HFFc6 (cell line): ENCODE data around the gene C11orf54. TPM values are rescaled to one million over a fixed set of nuclear protein-coding genes. Genes with fewer than 3 reads are reported as not detected.

Experiments
- DNase-seq: peaks from one replicate; pipeline ENCODE4 v3.0.0-alpha.2; 2018
- H3K27ac Mint-ChIP-seq: 2 replicates; pipeline ENCODE4 v1.8.0; 2020; ENCODE audit warnings: mild to moderate bottlenecking, mixed read lengths
- H3K27me3 Mint-ChIP-seq: 2 replicates; pipeline ENCODE4 v1.8.0; 2021; ENCODE audit warnings: mild to moderate bottlenecking, moderate library complexity, mixed read lengths; ENCODE audit not compliant: insufficient read depth
- H3K36me3 Mint-ChIP-seq: 2 replicates; pipeline ENCODE4 v1.8.0; 2021; ENCODE audit warnings: low read depth, mixed read lengths
- H3K4me1 Mint-ChIP-seq: 2 replicates; pipeline ENCODE4 v1.8.0; 2020; ENCODE audit warnings: low read depth, mixed read lengths
- H3K4me3 Mint-ChIP-seq: 2 replicates; pipeline ENCODE4 v1.8.0; 2020; ENCODE audit warnings: mild to moderate bottlenecking, moderate library complexity, mixed read lengths
- H3K9me3 Mint-ChIP-seq: 2 replicates; pipeline ENCODE4 v1.8.0; 2020; ENCODE audit warnings: mild to moderate bottlenecking, mixed read lengths
- CTCF ChIP-seq: fragments of 200-600 bp; sonication (generic); IDR thresholded peaks from 2 replicates; pipeline ENCODE4 v1.5.0; 2021; ENCODE audit warnings: antibody characterized with exemption, mild to moderate bottlenecking
- total RNA-seq, 6 experiments: library from RNA; stranded (reverse); fragmentation: NEBNext Ultra II Directional; extraction: Animal tissue kit (Norgen Biotek cat#: 25700); gene quantifications; 2 replicates in 1 of 6; 3 replicates in 5 of 6; pipeline ENCODE4 v1.2.3, GENCODE V29; 2021

The C11orf54 gene
- total RNA-seq, 6 experiments from 2014 or later: 10.1 to 14.4 (median 12.7) TPM

DNA sequence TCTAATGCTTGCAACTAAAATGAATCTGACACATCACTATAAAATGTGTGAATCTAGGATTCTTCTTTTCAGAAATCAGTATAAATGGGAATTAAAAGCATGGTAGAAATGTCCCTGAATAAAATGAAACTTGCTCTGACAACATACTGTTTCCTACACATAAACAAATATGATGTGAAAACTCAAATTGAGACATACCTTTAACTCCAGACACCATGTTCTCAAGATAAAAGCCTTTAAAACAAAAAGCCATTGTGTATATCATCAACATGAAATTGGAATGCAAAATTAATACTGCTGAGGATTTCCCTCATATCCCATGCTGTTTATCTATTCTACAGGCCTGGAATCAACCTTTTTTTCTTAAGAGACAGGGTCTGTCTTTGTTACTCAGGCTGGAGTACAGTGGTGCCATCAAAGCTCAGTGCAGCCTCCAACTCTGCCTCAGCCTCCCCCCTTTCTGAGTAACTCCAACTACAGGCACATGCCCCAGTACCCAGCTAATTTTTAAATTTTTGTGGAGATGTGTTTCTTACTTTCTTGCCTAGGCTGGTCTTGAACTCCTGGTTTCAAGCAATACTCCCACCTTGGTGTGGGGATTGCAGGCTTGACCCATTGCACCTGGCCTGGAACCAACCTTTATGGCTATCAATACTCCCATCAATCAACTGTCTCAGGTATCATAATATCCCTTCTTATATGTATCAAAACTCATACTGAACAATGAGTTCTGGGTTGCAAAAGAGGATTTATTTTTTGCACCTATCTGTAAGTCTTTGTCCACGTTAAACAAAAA lies 6.8 kb upstream of the C11orf54 start:
- no peaks in the 10 kb centered on the region for H3K27me3 Mint-ChIP-seq
- H3K27ac Mint-ChIP-seq: peak overlapping the region; percentile 51
- H3K36me3 Mint-ChIP-seq: peaks cover 82% of the 10 kb centered on the region
- no peak for DNase-seq
- TF ChIP-seq CTCF: no peak
- no peaks in the 10 kb centered on the region for H3K9me3 Mint-ChIP-seq
- H3K4me3 Mint-ChIP-seq: peak overlapping the region; percentile 30
- H3K4me1 Mint-ChIP-seq: peaks cover 73% of the 10 kb centered on the region

GRCh38 chr11:93735627-93736026 lies 5.8 kb upstream of the C11orf54 start:
- Mint-ChIP-seq H3K9me3 (peaks cover 2% of the 10 kb centered on the region; the same call in 1 of the 2 replicates), H3K36me3 (peaks cover 82% of the 10 kb centered on the region), H3K4me1 (peaks cover 76% of the 10 kb centered on the region), H3K4me3 (peak overlapping the region; percentile 75), H3K27me3 (peaks cover 2% of the 10 kb centered on the region; the same call in 1 of the 2 replicates), H3K27ac (peak overlapping the region; percentile 58)
- no peak for DNase-seq
- TF ChIP-seq CTCF: no peak

DNA sequence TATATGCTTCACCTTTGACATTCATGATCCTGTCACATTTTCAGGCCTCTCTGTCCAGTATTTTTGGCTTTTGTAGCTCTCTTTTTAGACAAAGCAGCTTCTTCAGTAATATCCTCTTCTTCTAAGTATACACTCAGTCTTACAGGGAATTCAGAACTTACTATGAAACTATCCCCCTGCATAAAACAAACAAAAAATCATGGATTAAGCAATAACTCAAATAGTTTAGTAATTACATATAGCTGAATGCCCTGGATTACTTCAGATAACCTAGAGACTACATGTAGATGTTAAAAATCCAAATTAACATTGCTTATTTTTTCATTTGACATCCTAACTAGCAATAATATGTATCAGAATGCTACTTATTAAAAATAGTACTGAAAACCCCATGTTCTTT lies 5.3 kb upstream of the C11orf54 start:
- Mint-ChIP-seq H3K27ac (peak overlapping the region; percentile 58), H3K4me1 (peaks cover 76% of the 10 kb centered on the region), H3K9me3 (peaks cover 7% of the 10 kb centered on the region; the same call in 1 of the 2 replicates), H3K4me3 (peak overlapping the region; percentile 75), H3K27me3 (peaks cover 7% of the 10 kb centered on the region), H3K36me3 (peaks cover 87% of the 10 kb centered on the region)
- no peak for DNase-seq
- TF ChIP-seq CTCF: no peak

- peaks cover 9% of the 10 kb centered on the region; the same call in 1 of the 2 replicates for H3K9me3 Mint-ChIP-seq
- peaks cover 72% of the 10 kb centered on the region for H3K36me3 Mint-ChIP-seq
- H3K4me1 Mint-ChIP-seq: peaks cover 64% of the 10 kb centered on the region
- no peak for TF ChIP-seq CTCF
- H3K4me3 Mint-ChIP-seq: peak overlapping the region; percentile 99
- H3K27ac Mint-ChIP-seq: peak overlapping the region; percentile 99
- no peak for DNase-seq
- H3K27me3 Mint-ChIP-seq: peaks cover 13% of the 10 kb centered on the region
Observed at GRCh38 chr11:93737904-93738612, 3.4 kb upstream of the C11orf54 start.

DNA sequence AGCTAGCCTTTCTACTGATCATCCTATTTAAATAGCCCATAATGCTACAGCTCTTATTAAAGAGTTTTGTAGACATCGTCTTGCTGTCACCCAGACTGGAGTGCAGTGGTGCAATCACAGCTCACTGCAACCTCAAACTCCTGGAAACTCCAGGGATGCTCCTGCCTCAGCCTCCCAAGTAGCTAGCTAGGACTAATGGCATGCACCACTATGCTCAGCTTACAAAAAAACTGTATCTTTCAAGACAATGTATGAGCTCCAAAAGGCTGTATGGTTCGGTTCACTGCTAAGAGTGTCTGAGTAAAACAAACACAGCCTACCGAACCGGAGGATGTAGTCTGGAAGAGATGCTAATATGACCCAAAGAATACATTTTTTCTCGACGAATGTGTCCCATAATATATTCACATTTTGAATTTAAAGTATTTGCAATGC lies 2.8 kb upstream of the C11orf54 start:
- Mint-ChIP-seq H3K9me3 (peaks cover 9% of the 10 kb centered on the region; the same call in 1 of the 2 replicates), H3K4me3 (peak overlapping the region; percentile 99), H3K27me3 (peaks cover 13% of the 10 kb centered on the region), H3K36me3 (peaks cover 69% of the 10 kb centered on the region), H3K27ac (peak overlapping the region; percentile 99), H3K4me1 (peaks cover 58% of the 10 kb centered on the region)
- no peak for DNase-seq
- no peak for TF ChIP-seq CTCF
